ENCODE data around the gene ZNF28. TPM values are rescaled to one million over a fixed set of nuclear protein-coding genes. Genes with fewer than 3 reads are reported as not detected.
"Not testable (repeated sequence)": the region's sequence is repeated elsewhere in the genome, so short reads cannot be mapped to it uniquely, and the experiment has no call there.

The ZNF28 gene
- total RNA-seq, 6 donors from 2014 or later: 9.3 to 21.1 (median 12.8) TPM

- DNase-seq: peak; percentile 95
- ATAC-seq (ENCODE audit: low FRiP score in 2 of 2): peak; percentile 97 to 98
- TF ChIP-seq POLR2AphosphoS5 (IDR thresholded peaks at IDR 0.05) (peak; percentile 66 to 69), CTCF (IDR thresholded peaks at IDR 0.05) (peak; percentile 31 to 55 (median 44)), POLR2A (IDR thresholded peaks at IDR 0.05) (peak in 2 of 4 donors; percentile 65 to 75)
- not testable (repeated sequence) for H3K9me3 ChIP-seq, H3K36me3 ChIP-seq, H3K27me3 ChIP-seq
- H3K4me3 ChIP-seq: peak within 1 kb of the TSS; percentile 56 to 90 (median 72)
- 1 to 3% methylated on average over 34 to 36 of the region's 47 CpGs for WGBS, 2 donors
- peaks cover 5 to 18% (median 7%) of the 10 kb centered on the region in 4 donors for H3K4me1 ChIP-seq
- H3K27ac ChIP-seq: peak within 1 kb of the TSS; percentile 71 to 85 (median 78)
Measured at GRCh38 chr19:52786464-52787354, 34.7 kb downstream of the ZNF28 start, which contains the start of gene ZNF600. Gene ZNF600, minus strand, starts transcription at chr19:52786791. Its CDS starts 7,903 bp downstream, at chr19:52778888.

GRCh38 chr19:52786078-52786463 is 35.4 kb downstream of the ZNF28 start:
- peaks cover 0 to 6% (median 0%) of the 10 kb centered on the region in 4 donors for H3K36me3 ChIP-seq
- DNase-seq: peak in 1 of 2 donors; percentile 85
- H3K9me3 ChIP-seq: no peaks in the 10 kb centered on the region
- peak overlapping the region; percentile 71 to 85 (median 78) for H3K27ac ChIP-seq
- no peak for TF ChIP-seq POLR2AphosphoS5 (IDR thresholded peaks at IDR 0.05)
- no peak for TF ChIP-seq EP300 (IDR thresholded peaks at IDR 0.05)
- no peak for TF ChIP-seq POLR2A (IDR thresholded peaks at IDR 0.05)
- WGBS, 2 donors: 5 to 6% methylated on average over 23 of the region's 23 CpGs
- H3K4me1 ChIP-seq: peaks cover 5 to 18% (median 7%) of the 10 kb centered on the region in 4 donors
- ATAC-seq (ENCODE audit: low FRiP score in 2 of 2): peak; percentile 49 to 61
- no peaks in the 10 kb centered on the region for H3K27me3 ChIP-seq
- H3K4me3 ChIP-seq: peak overlapping the region; percentile 56 to 90 (median 72)

GRCh38 chr19:52785506-52785905 is 35.9 kb downstream of the ZNF28 start:
- 87 to 93% methylated on average over 3 of the region's 3 CpGs for WGBS, 2 donors
- Histone ChIP-seq H3K9me3 (no peaks in the 10 kb centered on the region), H3K4me3 (peak overlapping the region in 2 of 4 donors; percentile 80 to 90)

GRCh38 chr19:52782864-52783263 is 38.6 kb downstream of the ZNF28 start:
- not testable (repeated sequence) for H3K27ac ChIP-seq; H3K9me3 ChIP-seq; DNase-seq; H3K27me3 ChIP-seq; ATAC-seq (ENCODE audit: low FRiP score in 2 of 2); H3K4me3 ChIP-seq
- H3K36me3 ChIP-seq: peaks cover 0 to 20% (median 4%) of the 10 kb centered on the region in 4 donors
- peaks cover 5 to 18% (median 7%) of the 10 kb centered on the region in 4 donors for H3K4me1 ChIP-seq
- WGBS, 2 donors: 83 to 92% methylated on average over 1 to 2 of the region's 2 CpGs

More at GRCh38 chr19:52785506-52785905, 35.9 kb downstream of the ZNF28 start:
- DNase-seq (no peak), ATAC-seq (ENCODE audit: low FRiP score in 2 of 2) (no peak)
- TF ChIP-seq POLR2A (IDR thresholded peaks at IDR 0.05) (no peak), POLR2AphosphoS5 (IDR thresholded peaks at IDR 0.05) (no peak), CTCF (IDR thresholded peaks at IDR 0.05) (no peak), EP300 (IDR thresholded peaks at IDR 0.05) (no peak)
- H3K4me1 ChIP-seq: peaks cover 5 to 18% (median 7%) of the 10 kb centered on the region in 4 donors
- H3K27ac ChIP-seq: peak overlapping the region in 1 of 4 donors; percentile 75
- peaks cover 0 to 7% (median 0%) of the 10 kb centered on the region in 4 donors for H3K36me3 ChIP-seq
- H3K27me3 ChIP-seq: no peaks in the 10 kb centered on the region

- Histone ChIP-seq H3K4me1 (no peaks in the 10 kb centered on the region), H3K9me3 (no peaks in the 10 kb centered on the region), H3K27ac (no peak overlapping the region), H3K27me3 (no peaks in the 10 kb centered on the region), H3K36me3 (peaks cover 0 to 46% (median 8%) of the 10 kb centered on the region in 4 donors), H3K4me3 (no peak overlapping the region)
- DNase-seq (no peak), ATAC-seq (ENCODE audit: low FRiP score in 2 of 2) (no peak)
- TF ChIP-seq EP300 (IDR thresholded peaks at IDR 0.05): no peak
- TF ChIP-seq POLR2A (IDR thresholded peaks at IDR 0.05): no peak
- no peak for TF ChIP-seq POLR2AphosphoS5 (IDR thresholded peaks at IDR 0.05)
- no peak for TF ChIP-seq CTCF (IDR thresholded peaks at IDR 0.05)
- WGBS, 2 donors: 52 to 80% methylated on average over 3 of the region's 3 CpGs
Measured at GRCh38 chr19:52778811-52779210, 42.6 kb downstream of the ZNF28 start.

- not testable (repeated sequence) for H3K4me1 ChIP-seq; H3K36me3 ChIP-seq; H3K27me3 ChIP-seq; DNase-seq; H3K4me3 ChIP-seq; H3K9me3 ChIP-seq; ATAC-seq (ENCODE audit: low FRiP score in 2 of 2); H3K27ac ChIP-seq
- 88 to 100% methylated on average over 2 of the region's 2 CpGs for WGBS, 2 donors
Measured at GRCh38 chr19:52756447-52756846, 65.0 kb downstream of the ZNF28 start.

Data from upper lobe of left lung (tissue), 6 donors.